Erythroblast (primary cell): ENCODE measurements around the gene SLAIN2.

Experiments used
- GATA1 ChIP-seq: IDR thresholded peaks from 2 replicates; pipeline ENCODE4 v1.6.1; 2011; ENCODE audit warnings: low read depth, mild to moderate bottlenecking, control low read depth, low read length, moderate library complexity
- POLR2A ChIP-seq: IDR thresholded peaks from 2 replicates; pipeline ENCODE4 v1.6.1; 2011; ENCODE audit warnings: mild to moderate bottlenecking, low read length

DNA sequence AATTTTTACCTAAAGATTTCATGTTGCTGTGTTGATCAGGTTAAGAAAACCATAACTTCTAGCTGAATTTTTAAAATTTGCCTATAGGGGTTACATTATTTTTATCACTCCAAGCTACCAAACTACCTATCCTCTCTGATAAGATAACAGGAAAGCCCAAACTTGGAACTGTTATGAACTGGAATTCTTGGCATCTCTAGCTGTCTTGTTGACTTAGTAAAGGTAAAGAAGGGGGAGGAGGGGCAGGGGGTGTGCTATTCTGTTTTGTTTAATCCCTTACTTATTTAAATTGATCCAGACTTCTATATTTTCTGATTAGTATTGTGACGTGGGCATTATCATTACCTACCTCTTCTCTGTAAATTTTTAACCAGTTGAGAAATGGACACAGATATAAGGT is 54.7 kb downstream of the SLAIN2 start:
- TF ChIP-seq POLR2A (no peak), GATA1 (no peak)
